Endothelial cell of umbilical vein (primary cell): Measurements from ENCODE around the gene EFCC1. TPM values are rescaled to one million over a fixed set of nuclear protein-coding genes. Genes with fewer than 3 reads are reported as not detected.

Experiments used
- BruUV-seq: library from RNA; stranded (reverse); fragments of 400-500 nt; replicated peaks from 2 replicates; lab custom pipeline; 2021; lab: Mats Ljungman, UMichigan
- CTCF ChIA-PET: fragments of 300-600, 350-600 bp; sonication (Branson Sonifier 250); formaldehyde crosslinking; loops from one replicate; lab custom pipeline; 2021; ENCODE audit warnings: antibody characterized with exemption, inconsistent platforms; lab: Charles Lee
- POLR2A ChIA-PET: fragments of 300-600, 350-600 bp; sonication (Branson Sonifier 250); formaldehyde crosslinking; loops from one replicate; lab custom pipeline; 2021; ENCODE audit warnings: antibody characterized with exemption, inconsistent platforms; lab: Charles Lee
- DNase-seq: peaks from one replicate; pipeline ENCODE4 v3.0.0-alpha.2; 2011; ENCODE audit warnings: low read depth, low spot score
- FAIRE-seq: peaks from 2 replicates; lab custom pipeline; 2011; peaks lifted over from hg19 to GRCh38; lab: Jason Lieb, UNC
- H2AFZ ChIP-seq: 2 replicates; pipeline ENCODE4 v1.6.0; 2012; ENCODE audit warnings: low read depth, low read length, control low read depth, inconsistent platforms
- H3K27ac ChIP-seq: 2 replicates; pipeline ENCODE4 v1.5.1; 2011; ENCODE audit warnings: low read depth, mild to moderate bottlenecking, control low read depth, low read length, moderate library complexity; ENCODE audit not compliant: insufficient read depth
- H3K27me3 ChIP-seq, 2 experiments: 2 replicates each; pipeline versions ENCODE4 v1.6.0 to v1.6.1; 2011; ENCODE audit warnings: low read length in 2 of 2, mixed read lengths in 1 of 2; ENCODE audit not compliant: control insufficient read depth in 2 of 2, insufficient read depth in 2 of 2
- H3K36me3 ChIP-seq, 2 experiments: 2 replicates in 1 of 2; 3 replicates in 1 of 2; pipeline ENCODE4 v1.5.1; 2011; ENCODE audit warnings: low read length in 2 of 2, mild to moderate bottlenecking in 1 of 2, moderate library complexity in 1 of 2; ENCODE audit not compliant: control insufficient read depth in 2 of 2, insufficient read depth in 2 of 2; ENCODE audit errors: extremely low read depth in 1 of 2
- H3K4me1 ChIP-seq: 3 replicates; pipeline ENCODE4 v1.5.1; 2011; ENCODE audit warnings: mild to moderate bottlenecking, low read length; ENCODE audit not compliant: control insufficient read depth, insufficient read depth; ENCODE audit errors: extremely low read depth
- H3K4me2 ChIP-seq: 2 replicates; pipeline ENCODE4 v1.6.1; 2011; ENCODE audit warnings: low read length, control low read depth, mixed read lengths; ENCODE audit not compliant: insufficient read depth
- H3K4me3 ChIP-seq, 3 experiments: fragments of 200-600 bp in 1 of 3; sonication (generic), shearing (Covaris generic) in 1 of 3; replicated peaks in 1 of 3; 2 replicates each; pipeline ENCODE4 v1.5.1; 2011 to 2016; ENCODE audit warnings: control low read depth in 3 of 3, low read length in 3 of 3, mild to moderate bottlenecking in 2 of 3, inconsistent platforms in 1 of 3, low read depth in 1 of 3, moderate library complexity in 1 of 3; ENCODE audit not compliant: insufficient read depth in 1 of 3
- H3K79me2 ChIP-seq: 2 replicates; pipeline ENCODE4 v1.6.0; 2012; ENCODE audit warnings: low read length, inconsistent platforms; ENCODE audit not compliant: control insufficient read depth, insufficient read depth
- H3K9ac ChIP-seq: replicated peaks from 2 replicates; pipeline ENCODE3; 2011; ENCODE audit warnings: low read length, control low read depth; ENCODE audit not compliant: insufficient read depth; ENCODE audit errors: extremely low read depth
- H3K9me1 ChIP-seq: replicated peaks from 3 replicates; pipeline ENCODE4 v1.6.0; 2011; ENCODE audit warnings: mild to moderate bottlenecking, low read length; ENCODE audit not compliant: control insufficient read depth, insufficient read depth; ENCODE audit errors: extremely low read depth
- H3K9me3 ChIP-seq: replicated peaks from 2 replicates; pipeline ENCODE4 v1.5.1; 2012; ENCODE audit warnings: low read length, inconsistent platforms; ENCODE audit not compliant: control insufficient read depth, insufficient read depth
- H4K20me1 ChIP-seq: replicated peaks from 2 replicates; pipeline ENCODE3; 2011; ENCODE audit warnings: mild to moderate bottlenecking, low read length; ENCODE audit not compliant: control insufficient read depth, insufficient read depth; ENCODE audit errors: extremely low read depth
- CTCF ChIP-seq, 2 donors: IDR thresholded peaks; 1 replicate in 1 of 2; 2 replicates in 1 of 2; pipeline ENCODE4 v1.5.1; 2011; ENCODE audit warnings: low read length in 2 of 2, mild to moderate bottlenecking in 2 of 2, moderate library complexity in 2 of 2, control low read depth in 1 of 2, inconsistent platforms in 1 of 2, low read depth in 1 of 2; ENCODE audit not compliant: insufficient read depth in 1 of 2; ENCODE audit errors: extremely low read depth in 1 of 2
- EZH2 ChIP-seq: IDR thresholded peaks from 2 replicates; pipeline ENCODE4 v1.6.1; 2012; ENCODE audit warnings: borderline replicate concordance, low read depth, mild to moderate bottlenecking, moderate library complexity, low read length, inconsistent platforms; ENCODE audit not compliant: severe bottlenecking
- FOS ChIP-seq: IDR thresholded peaks from 2 replicates; pipeline ENCODE4 v1.6.1; 2011; ENCODE audit warnings: mild to moderate bottlenecking, low read length, moderate library complexity, borderline replicate concordance; ENCODE audit not compliant: insufficient read depth
- GATA2 ChIP-seq: IDR thresholded peaks from 2 replicates; pipeline ENCODE4 v1.7.0; 2011; ENCODE audit warnings: low read depth, mild to moderate bottlenecking, moderate library complexity, mixed read lengths, low read length; ENCODE audit not compliant: insufficient read length, insufficient read depth
- POLR2A ChIP-seq: IDR thresholded peaks from 2 replicates; pipeline ENCODE4 v1.6.1; 2012; ENCODE audit warnings: low read depth, mild to moderate bottlenecking, control low read depth, low read length
- POLR2AphosphoS5 ChIP-seq: IDR thresholded peaks from 2 replicates; pipeline ENCODE4 v1.6.1; 2012; ENCODE audit warnings: low read depth, mild to moderate bottlenecking, control low read depth, low read length, moderate library complexity; ENCODE audit not compliant: insufficient read depth
- dilution Hi-C: fragments of 300-500 bp; cut with MboI; formaldehyde crosslinking; loops from one replicate; pipeline ENCODE4 v1.15.0; 2019; ENCODE audit warnings: low sequenced_read_pairs; ENCODE audit not compliant: extremely low pct_ligation_motif_present
- intact Hi-C: fragments of 100-400 bp; cut with micrococcal nuclease; formaldehyde crosslinking; loops from one replicate; pipeline ENCODE4 v1.10.0; 2022
- polyA plus RNA-seq, 4 experiments: library from polyadenylated mRNA; depleted of rRNA in 3 of 4; stranded (reverse) in 3 of 4; unstranded in 1 of 4; fragments of >200 nt; gene quantifications; 2 replicates each; pipeline versions ENCODE4 v1.2.1 to v1.2.3, GENCODE V29; 2011 to 2012; ENCODE audit warnings: missing spikeins in 1 of 4
- total RNA-seq: library from RNA; stranded (reverse); gene quantifications from 2 replicates; pipeline ENCODE4 v1.2.3, GENCODE V29; 2021
- TF ChIP-seq, protein P1 (sequence below): IDR thresholded peaks from 2 replicates; pipeline ENCODE4 v1.6.1; 2011; ENCODE audit not compliant: insufficient read depth, insufficient read length

The EFCC1 gene
- total and polyA plus RNA-seq, 2 donors (not counting 3 experiments of a cell fraction or from before 2014, with no cell fraction given), result 0.73 to 1.3 TPM

- Histone ChIP-seq H3K4me2 (no peak overlapping the region), H3K9me1 (no peaks in the 10 kb centered on the region), H3K27ac (no peak overlapping the region), H3K9ac (no peak overlapping the region), H3K4me3 (no peak overlapping the region), H2AFZ (no peak overlapping the region), H3K4me1 (no peaks in the 10 kb centered on the region), H3K27me3 (no peaks in the 10 kb centered on the region), H3K9me3 (no peaks in the 10 kb centered on the region), H3K36me3 (no peaks in the 10 kb centered on the region), H4K20me1 (no peaks in the 10 kb centered on the region), H3K79me2 (no peaks in the 10 kb centered on the region)
- TF ChIP-seq POLR2AphosphoS5 (no peak), POLR2A (no peak), EZH2 (no peak), GATA2 (no peak), CTCF (IDR thresholded peaks at IDR 0.05; ENCODE audit: extremely low read depth in 1 of 2, insufficient read depth in 1 of 2, low read depth in 1 of 2, low read length in 2 of 2) (no peak), FOS (no peak)
- TF ChIP-seq, protein P1, sequence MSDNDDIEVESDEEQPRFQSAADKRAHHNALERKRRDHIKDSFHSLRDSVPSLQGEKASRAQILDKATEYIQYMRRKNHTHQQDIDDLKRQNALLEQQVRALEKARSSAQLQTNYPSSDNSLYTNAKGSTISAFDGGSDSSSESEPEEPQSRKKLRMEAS, result no peak
- intact Hi-C loops, result no loop called here
- dilution Hi-C loops, result no loop called here
- BruUV-seq, result no TSS peak
- DNase-seq (no peak), FAIRE-seq (no peak)
- POLR2A ChIA-PET, result interaction anchor here (0.6 kb wide), 1 partner anchor 46 kb away, joined by 4 read pairs; no protein-coding TSS in a partner anchor
- CTCF ChIA-PET, result interaction anchor here (1.4 to 1.6 kb wide), 2 partner anchors 11 to 15 kb away, joined by 6 to 7 read pairs; no protein-coding TSS in a partner anchor
These were observed 37.2 kb downstream of the EFCC1 start for GRCh38 chr3:129038121-129038855.
